Tibial nerve (tissue), 4 donors: ENCODE results near the gene OAS2.

Experiments used
- CTCF ChIP-seq, 5 experiments: fragments of 200-600 bp in 3 of 5; fragments of 450-650 bp in 2 of 5; sonication (generic) in 3 of 5; IDR thresholded peaks; one replicate each; pipeline ENCODE4 v1.5.1; 2016 to 2019; ENCODE audit warnings: antibody characterized with exemption in 5 of 5, mild to moderate bottlenecking in 3 of 5, moderate library complexity in 2 of 5
- EP300 ChIP-seq, 2 donors: sonication (generic); formaldehyde crosslinking; IDR thresholded peaks; one replicate each; pipeline ENCODE4 v1.6.1; 2017; ENCODE audit warnings: antibody characterized with exemption in 2 of 2, mild to moderate bottlenecking in 1 of 2
- POLR2A ChIP-seq, 2 donors: fragments of 450-650 bp; IDR thresholded peaks; one replicate each; pipeline ENCODE4 v1.6.1; 2017; ENCODE audit warnings: antibody characterized with exemption in 2 of 2, mild to moderate bottlenecking in 2 of 2, moderate library complexity in 2 of 2

- TF ChIP-seq CTCF (IDR thresholded peaks at IDR 0.05) (no peak), POLR2A (IDR thresholded peaks at IDR 0.05) (no peak), EP300 (IDR thresholded peaks at IDR 0.05) (no peak)
Observed at GRCh38 chr12:113027726-113028125, 49.4 kb downstream of the OAS2 start.
